ENCODE results near the gene MYO5A.

GRCh38 chr15:52505151-52505550 is 23.5 kb downstream of the MYO5A start:
- no peak for TF ChIP-seq CTCF (IDR thresholded peaks at IDR 0.05; ENCODE audit: insufficient read depth, low read length, poor library complexity, severe bottlenecking)
- TF ChIP-seq EZH2phosphoT487 (conservative IDR thresholded peaks at IDR 0.05; ENCODE audit: low read length) = no peak

All from SU-DHL-6 (cell line).